HepG2 (cell line): ENCODE data around the gene SMKR1. TPM values are rescaled to one million over a fixed set of nuclear protein-coding genes. Genes with fewer than 3 reads are reported as not detected.

ENCODE experiments used
- GABPB1 ChIP-seq: IDR thresholded peaks from 2 replicates; pipeline ENCODE4 v1.6.1; 2016; ENCODE audit warnings: mild to moderate bottlenecking, missing genetic modification reagents, moderate library complexity, missing compliant biosample characterization
- GZF1 ChIP-seq: sonication (generic); formaldehyde crosslinking; IDR thresholded peaks from 2 replicates; pipeline ENCODE4 v1.5.1; 2020; ENCODE audit warnings: mild to moderate bottlenecking, missing genetic modification reagents
- HOXA5 ChIP-seq: sonication (generic); formaldehyde crosslinking; IDR thresholded peaks from 2 replicates; pipeline ENCODE4 v1.4.0; 2020; ENCODE audit warnings: missing genetic modification reagents
- HOXA9 ChIP-seq: sonication (generic); formaldehyde crosslinking; IDR thresholded peaks from 2 replicates; pipeline ENCODE4 v1.8.1; 2022; ENCODE audit warnings: missing genetic modification reagents, mild to moderate bottlenecking, moderate library complexity, borderline replicate concordance
- IKZF4 ChIP-seq: sonication (generic); formaldehyde crosslinking; IDR thresholded peaks from 2 replicates; pipeline ENCODE4 v1.5.1; 2020; ENCODE audit warnings: borderline replicate concordance, mild to moderate bottlenecking, low read depth, missing genetic modification reagents; ENCODE audit errors: not compliant biosample characterization
- KLF12 ChIP-seq: sonication (generic); formaldehyde crosslinking; IDR thresholded peaks from 2 replicates; pipeline ENCODE4 v1.4.0; 2020; ENCODE audit warnings: missing genetic modification reagents, borderline replicate concordance
- MED8 ChIP-seq: sonication (generic); formaldehyde crosslinking; IDR thresholded peaks from 2 replicates; pipeline ENCODE4 v1.8.1; 2023; ENCODE audit warnings: mild to moderate bottlenecking, missing genetic modification reagents; ENCODE audit not compliant: insufficient replicate concordance
- NFIC ChIP-seq: IDR thresholded peaks from 2 replicates; pipeline ENCODE4 v1.6.1; 2012; ENCODE audit warnings: mild to moderate bottlenecking, low read length, inconsistent platforms
- NONO ChIP-seq, 2 experiments: fragments of 450-650 bp in 1 of 2; sonication (generic) in 1 of 2; formaldehyde crosslinking in 1 of 2; IDR thresholded peaks in 1 of 2; conservative IDR thresholded peaks in 1 of 2; 2 replicates each; pipeline versions ENCODE4 v1.6.1 to v1.8.0; 2017 to 2022; ENCODE audit warnings: mild to moderate bottlenecking in 1 of 2, missing genetic modification reagents in 1 of 2, moderate library complexity in 1 of 2
- POLR2AphosphoS5 ChIP-seq: IDR thresholded peaks from 2 replicates; pipeline ENCODE4 v1.6.1; 2012; ENCODE audit warnings: low read depth, low read length
- PRDM15 ChIP-seq: sonication (generic); formaldehyde crosslinking; IDR thresholded peaks from 2 replicates; pipeline ENCODE4 v1.4.0; 2020; ENCODE audit warnings: missing genetic modification reagents
- RFX3 ChIP-seq: IDR thresholded peaks from 2 replicates; pipeline ENCODE4 v1.6.1; 2016; ENCODE audit warnings: missing biosample characterization, missing genetic modification reagents
- RNF2 ChIP-seq: fragments of 450-650 bp; conservative IDR thresholded peaks from 2 replicates; pipeline ENCODE4 v1.6.1; 2016; ENCODE audit warnings: low read depth
- TGIF2 ChIP-seq: IDR thresholded peaks from 2 replicates; pipeline ENCODE4 v1.6.1; 2016; ENCODE audit warnings: control low read depth, missing compliant biosample characterization
- TMF1 ChIP-seq: sonication (generic); formaldehyde crosslinking; IDR thresholded peaks from 2 replicates; pipeline ENCODE4 v1.8.1; 2022; ENCODE audit warnings: low read depth, missing genetic modification reagents
- ZBTB7A ChIP-seq: sonication (generic); formaldehyde crosslinking; IDR thresholded peaks from 2 replicates; pipeline ENCODE4 v1.8.0; 2022; ENCODE audit warnings: mild to moderate bottlenecking, missing genetic modification reagents
- ZFX ChIP-seq: sonication (generic); formaldehyde crosslinking; IDR thresholded peaks from 2 replicates; pipeline ENCODE4 v1.4.0; 2020; ENCODE audit warnings: mild to moderate bottlenecking, low read depth, missing genetic modification reagents, moderate library complexity
- ZFY ChIP-seq: sonication (generic); formaldehyde crosslinking; IDR thresholded peaks from 2 replicates; pipeline ENCODE4 v1.4.0; 2020; ENCODE audit warnings: missing genetic modification reagents
- ZNF235 ChIP-seq: sonication (generic); formaldehyde crosslinking; IDR thresholded peaks from 2 replicates; pipeline ENCODE4 v1.8.1; 2023; ENCODE audit warnings: mild to moderate bottlenecking, missing genetic modification reagents, borderline replicate concordance
- ZNF333 ChIP-seq: sonication (generic); formaldehyde crosslinking; IDR thresholded peaks from 2 replicates; pipeline ENCODE4 v1.4.0; 2020; ENCODE audit warnings: mild to moderate bottlenecking, missing genetic modification reagents, borderline replicate concordance
- ZNF367 ChIP-seq: sonication (generic); formaldehyde crosslinking; IDR thresholded peaks from 2 replicates; pipeline ENCODE4 v1.4.0; 2020; ENCODE audit warnings: missing genetic modification reagents, borderline replicate concordance
- ZNF580 ChIP-seq: IDR thresholded peaks from 2 replicates; pipeline ENCODE4 v1.6.1; 2016; ENCODE audit warnings: low read depth, borderline replicate concordance
- ZNF616 ChIP-seq: sonication (generic); formaldehyde crosslinking; IDR thresholded peaks from 2 replicates; pipeline ENCODE4 v1.5.0; 2020; ENCODE audit warnings: low read depth, mild to moderate bottlenecking, missing genetic modification reagents
- ZNF850 ChIP-seq: sonication (generic); formaldehyde crosslinking; conservative IDR thresholded peaks from 2 replicates; pipeline ENCODE4 v1.9.0; 2021; ENCODE audit warnings: mild to moderate bottlenecking, missing genetic modification reagents
- ZNF879 ChIP-seq: sonication (generic); formaldehyde crosslinking; IDR thresholded peaks from 2 replicates; pipeline ENCODE4 v1.8.1; 2023; ENCODE audit warnings: missing genetic modification reagents
- ZZZ3 ChIP-seq: sonication (generic); formaldehyde crosslinking; IDR thresholded peaks from 2 replicates; pipeline ENCODE4 v1.4.0; 2020; ENCODE audit warnings: missing genetic modification reagents, mild to moderate bottlenecking, borderline replicate concordance
- polyA plus RNA-seq, 8 experiments: library from polyadenylated mRNA; depleted of rRNA in 3 of 8; stranded (reverse) in 7 of 8; unstranded in 1 of 8; fragments of >200 nt; fragmentation: Illumina TruSeq in 4 of 8; extraction: Trizol in 4 of 8; gene quantifications; 2 replicates each; pipeline versions ENCODE4 v1.2.1 to v1.2.3, GENCODE V29; 2011 to 2016; ENCODE audit warnings: low read depth in 4 of 8, missing spikeins in 1 of 8, mixed read lengths in 1 of 8; ENCODE audit not compliant: insufficient read depth in 1 of 8
- total RNA-seq, 5 experiments: library from RNA; depleted of rRNA; stranded (reverse); fragments of >200 nt; fragmentation: Illumina TruSeq; extraction: Trizol; gene quantifications; 2 replicates each; pipeline ENCODE4 v1.2.3, GENCODE V29; 2016; ENCODE audit warnings: low read depth in 1 of 5

The SMKR1 gene
- total and polyA plus RNA-seq, 2 of the 13 experiments (the other 11 are each of a cell fraction or from before 2014, with no cell fraction given) = 0.07 TPM; not detected in 1

- TF ChIP-seq ZNF367 (no peak), ZFX (CRISPR knock-in tag) (peak; percentile 54; the same call in 1 of the 2 replicates), GABPB1 (CRISPR knock-in tag) (peak; percentile 33; the same call in 1 of the 2 replicates), ZNF616 (CRISPR knock-in tag) (0 out of 2 replicates have a peak, but pooled peaks have one; percentile 26), IKZF4 (CRISPR knock-in tag) (no peak), ZNF333 (CRISPR knock-in tag) (no peak), ZNF879 (CRISPR knock-in tag) (no peak), HOXA5 (CRISPR knock-in tag) (no peak), ZBTB7A (CRISPR knock-in tag) (no peak), KLF12 (no peak), ZZZ3 (CRISPR knock-in tag) (no peak), MED8 (CRISPR knock-in tag) (no peak), ZNF850 (no peak), ZNF580 (CRISPR knock-in tag) (no peak), HOXA9 (no peak), TMF1 (CRISPR knock-in tag) (no peak), RNF2 (0 out of 2 replicates have a peak, but pooled peaks have one; percentile 43), ZNF235 (CRISPR knock-in tag) (no peak), PRDM15 (no peak), GZF1 (no peak), NONO (IDR thresholded peaks at IDR 0.05) (no peak), NONO (CRISPR knock-in tag; conservative IDR thresholded peaks at IDR 0.05) (0 out of 2 replicates have a peak, but pooled peaks have one; percentile 41), POLR2AphosphoS5 (no peak), NFIC (no peak), TGIF2 (CRISPR knock-in tag) (no peak), RFX3 (peak; percentile 67), ZFY (peak; percentile 60)
These were observed at the start of gene SMKR1 (continued) for GRCh38 chr7:129501760-129502707.
